Natural killer cell (primary cell): ENCODE measurements around the gene FADS2. TPM values are rescaled to one million over a fixed set of nuclear protein-coding genes. Genes with fewer than 3 reads are reported as not detected.

ENCODE experiments used
- ATAC-seq, 3 donors: fragments of 150-1000 bp in 2 of 3; fragments of 200-7000 bp in 1 of 3; cut with Tn5 transposase; 1 replicate in 1 of 3; 2 replicates in 2 of 3; pipeline ENCODE4 v1.10.0; 2021; ENCODE audit warnings: mild to moderate bottlenecking in 2 of 3, moderate library complexity in 2 of 3
- DNase-seq, 2 donors: peaks; one replicate each; pipeline versions ENCODE4 v3.0.0 to v3.0.0-alpha.2; 2013 to 2021; ENCODE audit warnings: mixed read lengths in 1 of 2
- H3K27ac ChIP-seq: one replicate; pipeline ENCODE4 v1.5.1; 2013; ENCODE audit warnings: mild to moderate bottlenecking, low read length
- H3K27me3 ChIP-seq: one replicate; pipeline ENCODE4 v1.6.1; 2013; ENCODE audit warnings: low read length; ENCODE audit not compliant: control insufficient read depth, insufficient read depth
- H3K36me3 ChIP-seq: one replicate; pipeline ENCODE4 v1.6.1; 2013; ENCODE audit warnings: low read length; ENCODE audit not compliant: control insufficient read depth, insufficient read depth
- H3K4me1 ChIP-seq: one replicate; pipeline ENCODE4 v1.6.1; 2013; ENCODE audit warnings: low read length; ENCODE audit not compliant: control insufficient read depth, insufficient read depth
- H3K4me3 ChIP-seq: one replicate; pipeline ENCODE4 v1.5.1; 2013; ENCODE audit warnings: low read length
- H3K9me3 ChIP-seq: one replicate; pipeline ENCODE4 v1.6.1; 2013; ENCODE audit warnings: low read length; ENCODE audit not compliant: control insufficient read depth, insufficient read depth
- H3K27ac Mint-ChIP-seq, 2 donors: one replicate each; pipeline ENCODE4 v1.8.0; 2022; ENCODE audit warnings: mild to moderate bottlenecking in 2 of 2, mixed read lengths in 2 of 2, moderate library complexity in 1 of 2
- H3K27me3 Mint-ChIP-seq, 2 donors: one replicate each; pipeline ENCODE4 v1.8.0; 2022; ENCODE audit warnings: low read depth in 2 of 2, mixed read lengths in 2 of 2
- H3K36me3 Mint-ChIP-seq: one replicate; pipeline ENCODE4 v1.8.0; 2022; ENCODE audit warnings: mixed read lengths
- H3K4me1 Mint-ChIP-seq, 2 donors: one replicate each; pipeline ENCODE4 v1.8.0; 2022; ENCODE audit warnings: mixed read lengths in 2 of 2
- H3K4me3 Mint-ChIP-seq: one replicate; pipeline ENCODE4 v1.8.0; 2022; ENCODE audit warnings: mild to moderate bottlenecking, moderate library complexity, mixed read lengths
- H3K9me3 Mint-ChIP-seq, 2 donors: one replicate each; pipeline ENCODE4 v1.8.0; 2022; ENCODE audit warnings: mixed read lengths in 2 of 2
- CTCF ChIP-seq: fragments of 200-600 bp; IDR thresholded peaks from one replicate; pipeline ENCODE4 v1.8.0; 2022; ENCODE audit warnings: antibody characterized with exemption
- WGBS: methylation state at CpG from one replicate; pipeline ENCODE4 v1.1.7; 2013; ENCODE audit warnings: missing lambda C conversion rate; ENCODE audit not compliant: insufficient coverage; 5-methylcytosine and 5-hydroxymethylcytosine counted together
- intact Hi-C: fragments of 100-400 bp; cut with micrococcal nuclease; formaldehyde crosslinking; loops from one replicate; pipeline ENCODE4 v1.14.2; 2022
- total RNA-seq, 4 donors: library from RNA; stranded (reverse); fragments of 120-200 nt in 1 of 4; gene quantifications; one replicate each; pipeline versions ENCODE4 v1.2.3 to v1.2.4, GENCODE V29; 2013 to 2022

Gene FADS2
- total RNA-seq, 3 donors from 2014 or later (not counting 1 experiment from before 2014, with no cell fraction given): 30.4 to 52.7 (median 34.4) TPM

GRCh38 chr11:61897387-61898246 lies 69.5 kb downstream of the FADS2 start:
- Mint-ChIP-seq H3K4me3 (no peak overlapping the region), H3K27me3 (no peaks in the 10 kb centered on the region), H3K9me3 (no peaks in the 10 kb centered on the region), H3K36me3 (no peaks in the 10 kb centered on the region), H3K4me1 (peaks cover 0 to 7% of the 10 kb centered on the region in 2 donors), H3K27ac (no peak overlapping the region)
- intact Hi-C loops: loop anchor here (1.0 kb wide), 1 partner anchor 100 kb away; no protein-coding TSS in a partner anchor
- H3K9me3 ChIP-seq: no peaks in the 10 kb centered on the region
- H3K27ac ChIP-seq: no peak overlapping the region
- no peaks in the 10 kb centered on the region for H3K27me3 ChIP-seq
- peak; percentile 74 for TF ChIP-seq CTCF
- DNase-seq (peak; percentile 65 to 86), ATAC-seq (peak; percentile 52 to 65 (median 57))
- no peak overlapping the region for H3K4me3 ChIP-seq
- no peaks in the 10 kb centered on the region for H3K36me3 ChIP-seq
- 74% methylated on average over 17 of the region's 17 CpGs for whole genome bisulfite sequencing
- H3K4me1 ChIP-seq: peaks cover 11% of the 10 kb centered on the region

GRCh38 chr11:61898247-61898582 lies 70.1 kb downstream of the FADS2 start:
- peaks cover 11% of the 10 kb centered on the region for H3K4me1 ChIP-seq
- no peak overlapping the region for H3K27ac ChIP-seq
- H3K27me3 Mint-ChIP-seq: no peaks in the 10 kb centered on the region
- no peaks in the 10 kb centered on the region for H3K27me3 ChIP-seq
- no peak overlapping the region for H3K4me3 Mint-ChIP-seq
- no peak overlapping the region for H3K4me3 ChIP-seq
- no peaks in the 10 kb centered on the region for H3K9me3 ChIP-seq
- no peak for TF ChIP-seq CTCF
- H3K36me3 ChIP-seq: no peaks in the 10 kb centered on the region
- no peak for DNase-seq
- H3K36me3 Mint-ChIP-seq: no peaks in the 10 kb centered on the region
- intact Hi-C loops: no loop called here
- H3K9me3 Mint-ChIP-seq: no peaks in the 10 kb centered on the region
- peaks cover 0 to 7% of the 10 kb centered on the region in 2 donors for H3K4me1 Mint-ChIP-seq
- H3K27ac Mint-ChIP-seq: no peak overlapping the region
- 93% methylated on average over 9 of the region's 9 CpGs for WGBS
- ATAC-seq: no peak

- intact Hi-C loops: loop anchor here (1.0 kb wide), 3 partner anchors 48 to 209 kb away; no protein-coding TSS in a partner anchor
- Histone ChIP-seq H3K27ac (no peak overlapping the region), H3K4me1 (peaks cover 11% of the 10 kb centered on the region), H3K4me3 (no peak overlapping the region), H3K27me3 (no peaks in the 10 kb centered on the region), H3K9me3 (no peaks in the 10 kb centered on the region), H3K36me3 (no peaks in the 10 kb centered on the region)
- DNase-seq (peak; percentile 92 to 94), ATAC-seq (peak; percentile 95 to 96 (median 95))
- Mint-ChIP-seq H3K9me3 (no peaks in the 10 kb centered on the region), H3K36me3 (no peaks in the 10 kb centered on the region), H3K4me1 (peaks cover 0 to 7% of the 10 kb centered on the region in 2 donors), H3K27ac (peak overlapping the region; percentile 50 to 74), H3K27me3 (peaks cover 0 to 3% of the 10 kb centered on the region in 2 donors), H3K4me3 (peak overlapping the region; percentile 28)
- peak; percentile 99 for TF ChIP-seq CTCF
- 47% methylated on average over 27 of the region's 27 CpGs for WGBS
These were observed 71.2 kb downstream of the FADS2 start for GRCh38 chr11:61899146-61899841.
